ENCODE results near the gene PDLIM7. TPM values are rescaled to one million over a fixed set of nuclear protein-coding genes. Genes with fewer than 3 reads are reported as not detected.

PDLIM7 gene
- total RNA-seq, 1 donor from 2014 or later = 6.5 TPM

GRCh38 chr5:177448244-177448950, 49.0 kb downstream of the PDLIM7 start:
- FAIRE-seq (no peak), DNase-seq (ENCODE audit: low spot score in 2 of 2) (no peak)

GRCh38 chr5:177447611-177448243, 49.7 kb downstream of the PDLIM7 start:
- DNase-seq (ENCODE audit: low spot score in 2 of 2) (peak; percentile 86 to 87), FAIRE-seq (no peak)

GRCh38 chr5:177447066-177447610, 50.3 kb downstream of the PDLIM7 start:
- FAIRE-seq (no peak), DNase-seq (ENCODE audit: low spot score in 2 of 2) (peak; percentile 85 to 91)

GRCh38 chr5:177446200-177447065, 51.0 kb downstream of the PDLIM7 start, which contains the start of gene PRR7:
Gene PRR7 (plus strand): TSS chr5:177446814. CDS start chr5:177455068, 8,254 bp downstream.
- FAIRE-seq (no peak), DNase-seq (ENCODE audit: low spot score in 2 of 2) (peak; percentile 90 to 91)

GRCh38 chr5:177445917-177446199, 51.5 kb downstream of the PDLIM7 start:
- no peak for FAIRE-seq
- no peak for DNase-seq (ENCODE audit: low spot score in 2 of 2)

- DNase-seq (ENCODE audit: low spot score in 2 of 2) = no peak
- FAIRE-seq = no peak
Observed at GRCh38 chr5:177445052-177445916, 52.1 kb downstream of the PDLIM7 start.

GRCh38 chr5:177444106-177445051, 53.0 kb downstream of the PDLIM7 start:
- no peak for DNase-seq (ENCODE audit: low spot score in 2 of 2)
- FAIRE-seq = no peak

GRCh38 chr5:177443144-177443983, 54.0 kb downstream of the PDLIM7 start:
- FAIRE-seq = no peak
- no peak for DNase-seq (ENCODE audit: low spot score in 2 of 2)

- FAIRE-seq (no peak), DNase-seq (ENCODE audit: low spot score in 2 of 2) (no peak)
Observed at GRCh38 chr5:177442066-177442826, 55.2 kb downstream of the PDLIM7 start.

- no peak for FAIRE-seq
- no peak for DNase-seq (ENCODE audit: low spot score in 2 of 2)
Observed at GRCh38 chr5:177440990-177441780, 56.2 kb downstream of the PDLIM7 start.

GRCh38 chr5:177440211-177440989, 57.0 kb downstream of the PDLIM7 start:
- DNase-seq (ENCODE audit: low spot score in 2 of 2) (no peak), FAIRE-seq (no peak)

GRCh38 chr5:177439518-177440053, 57.8 kb downstream of the PDLIM7 start:
- FAIRE-seq = no peak

GRCh38 chr5:177438468-177438867, 58.9 kb downstream of the PDLIM7 start:
- DNase-seq (ENCODE audit: low spot score in 2 of 2) (no peak), FAIRE-seq (no peak)

More at GRCh38 chr5:177439518-177440053, 57.8 kb downstream of the PDLIM7 start:
- no peak for DNase-seq (ENCODE audit: low spot score in 2 of 2)

- DNase-seq (ENCODE audit: low spot score in 2 of 2) (no peak), FAIRE-seq (no peak)
Observed at GRCh38 chr5:177437623-177438022, 59.8 kb downstream of the PDLIM7 start.

- no peak for FAIRE-seq
- no peak for DNase-seq (ENCODE audit: low spot score in 2 of 2)
Observed at GRCh38 chr5:177435847-177436536, 61.4 kb downstream of the PDLIM7 start.

All from frontal cortex (tissue), 4 donors.